ENCODE results near the gene HAND2.

Gene HAND2

GRCh38 chr4:173529477-173530325, at the start of gene HAND2:
Gene HAND2 (minus strand): TSS chr4:173530229. CDS start chr4:173529289, 940 bp downstream.
- peak within 1 kb of the TSS; percentile 33 for H3K4me3 ChIP-seq (ENCODE audit: low read depth, low read length)
- no peak for TF ChIP-seq CTCF (IDR thresholded peaks at IDR 0.05; ENCODE audit: low read depth, low read length, missing control alignments)
- in situ Hi-C loops (cut with HindIII; ENCODE audit: low sequenced_read_pairs), result no loop called here
- DNase-seq (ENCODE audit: low read depth), result no peak

GRCh38 chr4:173578956-173579355, 48.9 kb upstream of the HAND2 start:
- DNase-seq (ENCODE audit: low read depth), result no peak
- in situ Hi-C loops (cut with HindIII; ENCODE audit: low sequenced_read_pairs), result no loop called here
- H3K4me3 ChIP-seq (ENCODE audit: low read depth, low read length), result no peak overlapping the region
- no peak for TF ChIP-seq CTCF (IDR thresholded peaks at IDR 0.05; ENCODE audit: low read depth, low read length, missing control alignments)

- H3K4me3 ChIP-seq (ENCODE audit: low read depth, low read length), result no peak overlapping the region
- in situ Hi-C loops (cut with HindIII; ENCODE audit: low sequenced_read_pairs), result no loop called here
- no peak for DNase-seq (ENCODE audit: low read depth)
- TF ChIP-seq CTCF (IDR thresholded peaks at IDR 0.05; ENCODE audit: low read depth, low read length, missing control alignments), result no peak
Observed at GRCh38 chr4:173577963-173578362, 47.9 kb upstream of the HAND2 start.

DNA sequence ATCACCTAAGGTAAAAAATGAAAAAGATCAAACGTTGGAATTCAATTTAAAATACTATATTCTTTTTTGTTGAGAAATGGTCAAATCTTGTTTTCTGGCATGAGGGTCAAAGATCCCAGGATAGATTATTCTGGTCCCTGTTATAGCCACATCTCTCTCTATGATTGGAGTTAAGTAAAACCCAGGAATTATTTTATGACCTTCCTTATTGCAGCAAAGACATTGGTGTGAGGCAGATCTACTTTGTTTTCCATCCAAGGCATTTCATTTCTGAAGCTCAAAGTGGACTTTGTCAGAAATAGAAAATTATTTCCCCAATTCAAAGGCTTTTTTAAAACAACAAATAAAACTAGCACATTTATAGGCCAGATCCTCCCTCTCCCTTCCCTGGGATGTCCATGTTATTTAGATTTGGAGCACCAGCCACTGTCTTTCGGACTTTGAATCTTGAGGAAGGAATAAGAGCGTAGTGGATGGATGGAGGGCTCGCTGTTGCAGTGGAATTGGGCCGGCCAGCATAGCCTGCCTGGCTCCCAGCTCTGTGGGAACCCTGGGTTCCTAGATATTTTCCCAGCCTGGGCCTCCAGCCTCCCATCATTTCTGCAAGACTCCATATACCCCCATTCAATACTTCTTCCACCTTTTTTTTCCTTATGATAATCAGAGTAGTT, 45.6 kb upstream of the HAND2 start:
- H3K4me3 ChIP-seq (ENCODE audit: low read depth, low read length), result no peak overlapping the region
- no peak for TF ChIP-seq CTCF (IDR thresholded peaks at IDR 0.05; ENCODE audit: low read depth, low read length, missing control alignments)
- in situ Hi-C loops (cut with HindIII; ENCODE audit: low sequenced_read_pairs), result no loop called here
- DNase-seq (ENCODE audit: low read depth), result no peak

DNA sequence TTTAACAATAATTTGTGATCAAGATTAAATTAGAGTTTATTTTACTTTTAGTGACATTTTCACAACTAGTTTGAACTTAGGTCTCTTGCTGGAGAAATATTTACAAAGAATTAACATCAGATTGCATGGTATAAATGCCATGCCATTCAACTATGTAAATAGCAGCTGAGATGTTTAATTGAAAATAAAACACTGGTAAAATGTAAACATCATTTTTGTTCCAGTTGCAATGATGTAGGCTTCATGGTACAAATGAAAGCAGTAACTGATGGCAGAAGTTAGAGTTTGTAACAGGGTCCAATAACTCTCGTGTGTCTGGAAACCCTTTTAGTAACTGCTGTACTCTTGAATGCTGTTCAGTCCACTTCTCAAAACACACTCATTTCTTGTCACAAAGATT, 43.7 kb upstream of the HAND2 start:
- no peak for DNase-seq (ENCODE audit: low read depth)
- H3K4me3 ChIP-seq (ENCODE audit: low read depth, low read length), result no peak overlapping the region
- in situ Hi-C loops (cut with HindIII; ENCODE audit: low sequenced_read_pairs), result no loop called here
- TF ChIP-seq CTCF (IDR thresholded peaks at IDR 0.05; ENCODE audit: low read depth, low read length, missing control alignments), result no peak

GRCh38 chr4:173573286-173573685, 43.3 kb upstream of the HAND2 start:
- no peak for DNase-seq (ENCODE audit: low read depth)
- in situ Hi-C loops (cut with HindIII; ENCODE audit: low sequenced_read_pairs), result no loop called here
- no peak for TF ChIP-seq CTCF (IDR thresholded peaks at IDR 0.05; ENCODE audit: low read depth, low read length, missing control alignments)
- no peak overlapping the region for H3K4me3 ChIP-seq (ENCODE audit: low read depth, low read length)
